Adrenal gland (tissue), 5 donors: ENCODE measurements around the gene ZNF678.

Experiments
- CTCF ChIP-seq, 6 experiments: fragments of 450-650 bp in 4 of 6; fragments of 200-600 bp in 2 of 6; sonication (generic) in 1 of 6; IDR thresholded peaks; 1 replicate in 5 of 6; 2 replicates in 1 of 6; pipeline versions ENCODE4 v1.5.1 to v1.8.0; 2016 to 2021; ENCODE audit warnings: antibody characterized with exemption in 6 of 6, mild to moderate bottlenecking in 2 of 6, moderate library complexity in 1 of 6
- POLR2A ChIP-seq, 2 donors: fragments of 450-650 bp; IDR thresholded peaks; one replicate each; pipeline ENCODE4 v1.6.1; 2017; ENCODE audit warnings: antibody characterized with exemption in 2 of 2, mild to moderate bottlenecking in 2 of 2, moderate library complexity in 1 of 2
- donor health status: DM: no; HTN: no; CAD: no.

GRCh38 chr1:227547310-227548118 is 15.8 kb upstream of the ZNF678 start:
- TF ChIP-seq CTCF (IDR thresholded peaks at IDR 0.05) = no peak
- no peak for TF ChIP-seq POLR2A (IDR thresholded peaks at IDR 0.05)
